WTC11 (cell line): ENCODE results near the gene PTPRJ. TPM values are rescaled to one million over a fixed set of nuclear protein-coding genes. Genes with fewer than 3 reads are reported as not detected.

Source experiments
- ATAC-seq: fragments of 200-7000 bp; cut with Tn5 transposase; 2 replicates; pipeline ENCODE4 v1.10.0; 2021; ENCODE audit warnings: mild to moderate bottlenecking, moderate library complexity
- CTCF ChIA-PET: fragments of 300-600 bp; sonication (Branson Sonifier 250); formaldehyde crosslinking; loops from one replicate; lab custom pipeline; 2021; ENCODE audit warnings: antibody characterized with exemption; lab: Charles Lee
- POLR2A ChIA-PET: fragments of 350-600 bp; sonication (Branson Sonifier 250); formaldehyde crosslinking; loops from one replicate; lab custom pipeline; 2021; ENCODE audit warnings: antibody characterized with exemption; lab: Charles Lee
- DNase-seq: peaks from one replicate; pipeline ENCODE4 v3.0.0; 2021; ENCODE audit warnings: low spot score
- H3K27ac Mint-ChIP-seq: 2 replicates; pipeline ENCODE4 v1.8.0; 2021; ENCODE audit warnings: mixed read lengths
- H3K27me3 Mint-ChIP-seq: 2 replicates; pipeline ENCODE4 v1.8.0; 2021; ENCODE audit warnings: low read depth, mild to moderate bottlenecking, moderate library complexity, mixed read lengths
- H3K36me3 Mint-ChIP-seq: 2 replicates; pipeline ENCODE4 v1.8.0; 2021; ENCODE audit warnings: mixed read lengths
- H3K4me1 Mint-ChIP-seq: 2 replicates; pipeline ENCODE4 v1.8.0; 2022; ENCODE audit warnings: mixed read lengths
- H3K4me3 Mint-ChIP-seq: 2 replicates; pipeline ENCODE4 v1.8.0; 2021; ENCODE audit warnings: mild to moderate bottlenecking, moderate library complexity, mixed read lengths
- H3K9me3 Mint-ChIP-seq: 2 replicates; pipeline ENCODE4 v1.8.0; 2021; ENCODE audit warnings: mixed read lengths
- ATF1 ChIP-seq: sonication (generic); formaldehyde crosslinking; IDR thresholded peaks from 2 replicates; pipeline ENCODE4 v1.8.1; 2023; ENCODE audit warnings: mild to moderate bottlenecking, moderate library complexity, missing genetic modification reagents
- ATF2 ChIP-seq: sonication (generic); formaldehyde crosslinking; IDR thresholded peaks from 2 replicates; pipeline ENCODE4 v1.8.1; 2022; ENCODE audit warnings: low read depth, missing genetic modification reagents, borderline replicate concordance
- CBFB ChIP-seq: sonication (generic); formaldehyde crosslinking; IDR thresholded peaks from 2 replicates; pipeline ENCODE4 v1.8.1; 2022; ENCODE audit warnings: mild to moderate bottlenecking, low read depth, missing genetic modification reagents
- ERG ChIP-seq: fragments of 250-450 bp; sonication (Bioruptor Pico); IDR thresholded peaks from 2 replicates; pipeline ENCODE4 v1.8.0; 2021; ENCODE audit warnings: mild to moderate bottlenecking
- ESRRA ChIP-seq: sonication (generic); formaldehyde crosslinking; IDR thresholded peaks from 2 replicates; pipeline ENCODE4 v1.8.1; 2022; ENCODE audit warnings: mild to moderate bottlenecking, missing genetic modification reagents, borderline replicate concordance
- FOXJ3 ChIP-seq: sonication (generic); formaldehyde crosslinking; IDR thresholded peaks from 2 replicates; pipeline ENCODE4 v1.9.0; 2021; ENCODE audit warnings: missing genetic modification reagents, mild to moderate bottlenecking, borderline replicate concordance
- GABPB1 ChIP-seq: sonication (generic); formaldehyde crosslinking; IDR thresholded peaks from 2 replicates; pipeline ENCODE4 v1.8.1; 2023; ENCODE audit warnings: mild to moderate bottlenecking, missing genetic modification reagents
- MXD4 ChIP-seq: fragments of 250-450 bp; sonication (Bioruptor Pico); IDR thresholded peaks from 2 replicates; pipeline ENCODE4 v1.8.0; 2021; ENCODE audit warnings: mild to moderate bottlenecking, moderate library complexity, borderline replicate concordance
- MYBL2 ChIP-seq: sonication (generic); formaldehyde crosslinking; IDR thresholded peaks from 2 replicates; pipeline ENCODE4 v1.8.1; 2023; ENCODE audit warnings: mild to moderate bottlenecking, moderate library complexity, missing genetic modification reagents
- NFATC4 ChIP-seq: fragments of 250-450 bp; sonication (Bioruptor Pico); IDR thresholded peaks from 2 replicates; pipeline ENCODE4 v1.9.0; 2021; ENCODE audit warnings: mild to moderate bottlenecking
- NFE2L1 ChIP-seq: sonication (generic); formaldehyde crosslinking; IDR thresholded peaks from 2 replicates; pipeline ENCODE4 v1.8.1; 2023; ENCODE audit warnings: missing genetic modification reagents
- NR3C1 ChIP-seq: sonication (generic); formaldehyde crosslinking; conservative IDR thresholded peaks from 2 replicates; pipeline ENCODE4 v1.8.1; 2023; ENCODE audit warnings: low read depth, mild to moderate bottlenecking, missing genetic modification reagents
- PRRX2 ChIP-seq: fragments of 250-450 bp; sonication (Bioruptor Pico); IDR thresholded peaks from 2 replicates; pipeline ENCODE4 v1.8.0; 2021; ENCODE audit warnings: mild to moderate bottlenecking
- RELA ChIP-seq: sonication (generic); formaldehyde crosslinking; IDR thresholded peaks from 2 replicates; pipeline ENCODE4 v1.8.1; 2022; ENCODE audit warnings: missing genetic modification reagents, mild to moderate bottlenecking, borderline replicate concordance
- SP1 ChIP-seq: sonication (generic); formaldehyde crosslinking; conservative IDR thresholded peaks from 2 replicates; pipeline ENCODE4 v1.8.1; 2022; ENCODE audit warnings: missing genetic modification reagents
- TEAD1 ChIP-seq: sonication (generic); formaldehyde crosslinking; IDR thresholded peaks from 2 replicates; pipeline ENCODE4 v1.8.0; 2022; ENCODE audit warnings: mild to moderate bottlenecking, missing genetic modification reagents
- ZMAT4 ChIP-seq: fragments of 250-450 bp; sonication (Bioruptor Pico); IDR thresholded peaks from 2 replicates; pipeline ENCODE4 v1.9.0; 2021; ENCODE audit warnings: mild to moderate bottlenecking
- ZNF263 ChIP-seq: sonication (generic); formaldehyde crosslinking; IDR thresholded peaks from 2 replicates; pipeline ENCODE4 v1.8.1; 2022; ENCODE audit warnings: low read depth, mild to moderate bottlenecking, moderate library complexity, missing genetic modification reagents
- ZNF281 ChIP-seq: sonication (generic); formaldehyde crosslinking; IDR thresholded peaks from 2 replicates; pipeline ENCODE4 v1.8.0; 2023; ENCODE audit warnings: mild to moderate bottlenecking, missing genetic modification reagents
- ZNF532 ChIP-seq: fragments of 250-450 bp; sonication (Bioruptor Pico); IDR thresholded peaks from 2 replicates; pipeline ENCODE4 v1.9.0; 2021; ENCODE audit warnings: mild to moderate bottlenecking, borderline replicate concordance
- total RNA-seq: library from RNA; stranded (reverse); gene quantifications from 3 replicates; pipeline ENCODE4 v1.2.3, GENCODE V29; 2021

Gene PTPRJ
- total RNA-seq, 1 experiment from 2014 or later: 19.5 TPM

GRCh38 chr11:48106166-48106565 lies 125.8 kb downstream of the PTPRJ start (continued):
- TF ChIP-seq ZNF532 (CRISPR knock-in tag): no peak
- no peak for TF ChIP-seq PRRX2 (CRISPR knock-in tag)

- TF ChIP-seq ATF1 (CRISPR knock-in tag) (no peak), TEAD1 (CRISPR knock-in tag) (no peak), RELA (no peak), ZNF281 (CRISPR knock-in tag) (no peak), NR3C1 (CRISPR knock-in tag) (no peak), GABPB1 (no peak), MYBL2 (CRISPR knock-in tag) (no peak), ESRRA (no peak), SP1 (CRISPR knock-in tag) (no peak), ERG (CRISPR knock-in tag) (no peak), ZMAT4 (CRISPR knock-in tag) (no peak)
- H3K9me3 Mint-ChIP-seq: no peaks in the 10 kb centered on the region
- POLR2A ChIA-PET: no interaction called here
- ATAC-seq (no peak), DNase-seq (no peak)
- no peak overlapping the region for H3K4me3 Mint-ChIP-seq
- CTCF ChIA-PET: interaction anchor here (0.6 to 5.8 kb wide), 5 partner anchors 9 to 173 kb away, joined by 3 to 60 read pairs (median 10); no protein-coding TSS in a partner anchor
- H3K27ac Mint-ChIP-seq: no peak overlapping the region
- peaks cover 22% of the 10 kb centered on the region for H3K4me1 Mint-ChIP-seq
- no peaks in the 10 kb centered on the region for H3K27me3 Mint-ChIP-seq
- no peaks in the 10 kb centered on the region for H3K36me3 Mint-ChIP-seq
Measured at GRCh38 chr11:48107188-48107704, 126.9 kb downstream of the PTPRJ start.

GRCh38 chr11:48108231-48109045 lies 128.1 kb downstream of the PTPRJ start:
- Mint-ChIP-seq H3K4me3 (no peak overlapping the region), H3K9me3 (no peaks in the 10 kb centered on the region), H3K27ac (peak overlapping the region; percentile 54), H3K4me1 (peaks cover 22% of the 10 kb centered on the region), H3K36me3 (no peaks in the 10 kb centered on the region), H3K27me3 (no peaks in the 10 kb centered on the region)
- ATAC-seq: no peak
- POLR2A ChIA-PET: interaction anchor here (0.6 kb wide), 1 partner anchor 98 kb away, joined by 3 read pairs; no protein-coding TSS in a partner anchor
- CTCF ChIA-PET: interaction anchor here (0.7 to 5.8 kb wide), 24 partner anchors 9 to 244 kb away, joined by 3 to 60 read pairs (median 4); no protein-coding TSS in a partner anchor
- no peak for DNase-seq
- TF ChIP-seq MXD4 (CRISPR knock-in tag) (no peak), ATF2 (CRISPR knock-in tag) (no peak), ZMAT4 (CRISPR knock-in tag) (no peak), CBFB (CRISPR knock-in tag) (no peak), GABPB1 (no peak), NFE2L1 (CRISPR knock-in tag) (no peak), ZNF263 (CRISPR knock-in tag) (no peak), FOXJ3 (CRISPR knock-in tag) (no peak), NFATC4 (CRISPR knock-in tag) (no peak)
